ENCODE measurements around the gene BEND5. TPM values are rescaled to one million over a fixed set of nuclear protein-coding genes. Genes with fewer than 3 reads are reported as not detected.

BEND5 gene
- total and polyA plus RNA-seq, 2 of the 8 experiments (the other 6 are each of a cell fraction or from before 2014, with no cell fraction given) = 3.8 to 7.5 TPM

DNA sequence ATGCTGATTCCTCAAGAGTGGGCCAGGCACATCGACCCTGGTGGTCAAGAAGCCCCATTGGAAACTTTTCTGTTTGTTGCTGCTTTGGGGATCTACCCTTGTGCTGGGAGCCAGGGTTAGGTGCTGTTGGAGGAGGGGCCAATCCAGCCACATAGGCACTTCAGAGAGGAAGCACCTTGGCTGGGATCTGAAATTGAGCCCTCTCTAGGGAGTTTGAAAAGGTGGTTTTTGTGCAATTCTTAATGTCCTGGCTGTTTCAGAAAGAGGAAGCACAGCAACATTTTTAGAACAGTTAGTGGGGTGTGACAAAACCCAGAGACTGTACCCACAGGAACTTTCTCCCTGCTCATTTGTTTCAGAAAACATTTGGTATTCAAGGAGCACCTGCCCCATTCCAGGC is 17.2 kb upstream of the BEND5 start (continued):
- TF ChIP-seq, protein P1, sequence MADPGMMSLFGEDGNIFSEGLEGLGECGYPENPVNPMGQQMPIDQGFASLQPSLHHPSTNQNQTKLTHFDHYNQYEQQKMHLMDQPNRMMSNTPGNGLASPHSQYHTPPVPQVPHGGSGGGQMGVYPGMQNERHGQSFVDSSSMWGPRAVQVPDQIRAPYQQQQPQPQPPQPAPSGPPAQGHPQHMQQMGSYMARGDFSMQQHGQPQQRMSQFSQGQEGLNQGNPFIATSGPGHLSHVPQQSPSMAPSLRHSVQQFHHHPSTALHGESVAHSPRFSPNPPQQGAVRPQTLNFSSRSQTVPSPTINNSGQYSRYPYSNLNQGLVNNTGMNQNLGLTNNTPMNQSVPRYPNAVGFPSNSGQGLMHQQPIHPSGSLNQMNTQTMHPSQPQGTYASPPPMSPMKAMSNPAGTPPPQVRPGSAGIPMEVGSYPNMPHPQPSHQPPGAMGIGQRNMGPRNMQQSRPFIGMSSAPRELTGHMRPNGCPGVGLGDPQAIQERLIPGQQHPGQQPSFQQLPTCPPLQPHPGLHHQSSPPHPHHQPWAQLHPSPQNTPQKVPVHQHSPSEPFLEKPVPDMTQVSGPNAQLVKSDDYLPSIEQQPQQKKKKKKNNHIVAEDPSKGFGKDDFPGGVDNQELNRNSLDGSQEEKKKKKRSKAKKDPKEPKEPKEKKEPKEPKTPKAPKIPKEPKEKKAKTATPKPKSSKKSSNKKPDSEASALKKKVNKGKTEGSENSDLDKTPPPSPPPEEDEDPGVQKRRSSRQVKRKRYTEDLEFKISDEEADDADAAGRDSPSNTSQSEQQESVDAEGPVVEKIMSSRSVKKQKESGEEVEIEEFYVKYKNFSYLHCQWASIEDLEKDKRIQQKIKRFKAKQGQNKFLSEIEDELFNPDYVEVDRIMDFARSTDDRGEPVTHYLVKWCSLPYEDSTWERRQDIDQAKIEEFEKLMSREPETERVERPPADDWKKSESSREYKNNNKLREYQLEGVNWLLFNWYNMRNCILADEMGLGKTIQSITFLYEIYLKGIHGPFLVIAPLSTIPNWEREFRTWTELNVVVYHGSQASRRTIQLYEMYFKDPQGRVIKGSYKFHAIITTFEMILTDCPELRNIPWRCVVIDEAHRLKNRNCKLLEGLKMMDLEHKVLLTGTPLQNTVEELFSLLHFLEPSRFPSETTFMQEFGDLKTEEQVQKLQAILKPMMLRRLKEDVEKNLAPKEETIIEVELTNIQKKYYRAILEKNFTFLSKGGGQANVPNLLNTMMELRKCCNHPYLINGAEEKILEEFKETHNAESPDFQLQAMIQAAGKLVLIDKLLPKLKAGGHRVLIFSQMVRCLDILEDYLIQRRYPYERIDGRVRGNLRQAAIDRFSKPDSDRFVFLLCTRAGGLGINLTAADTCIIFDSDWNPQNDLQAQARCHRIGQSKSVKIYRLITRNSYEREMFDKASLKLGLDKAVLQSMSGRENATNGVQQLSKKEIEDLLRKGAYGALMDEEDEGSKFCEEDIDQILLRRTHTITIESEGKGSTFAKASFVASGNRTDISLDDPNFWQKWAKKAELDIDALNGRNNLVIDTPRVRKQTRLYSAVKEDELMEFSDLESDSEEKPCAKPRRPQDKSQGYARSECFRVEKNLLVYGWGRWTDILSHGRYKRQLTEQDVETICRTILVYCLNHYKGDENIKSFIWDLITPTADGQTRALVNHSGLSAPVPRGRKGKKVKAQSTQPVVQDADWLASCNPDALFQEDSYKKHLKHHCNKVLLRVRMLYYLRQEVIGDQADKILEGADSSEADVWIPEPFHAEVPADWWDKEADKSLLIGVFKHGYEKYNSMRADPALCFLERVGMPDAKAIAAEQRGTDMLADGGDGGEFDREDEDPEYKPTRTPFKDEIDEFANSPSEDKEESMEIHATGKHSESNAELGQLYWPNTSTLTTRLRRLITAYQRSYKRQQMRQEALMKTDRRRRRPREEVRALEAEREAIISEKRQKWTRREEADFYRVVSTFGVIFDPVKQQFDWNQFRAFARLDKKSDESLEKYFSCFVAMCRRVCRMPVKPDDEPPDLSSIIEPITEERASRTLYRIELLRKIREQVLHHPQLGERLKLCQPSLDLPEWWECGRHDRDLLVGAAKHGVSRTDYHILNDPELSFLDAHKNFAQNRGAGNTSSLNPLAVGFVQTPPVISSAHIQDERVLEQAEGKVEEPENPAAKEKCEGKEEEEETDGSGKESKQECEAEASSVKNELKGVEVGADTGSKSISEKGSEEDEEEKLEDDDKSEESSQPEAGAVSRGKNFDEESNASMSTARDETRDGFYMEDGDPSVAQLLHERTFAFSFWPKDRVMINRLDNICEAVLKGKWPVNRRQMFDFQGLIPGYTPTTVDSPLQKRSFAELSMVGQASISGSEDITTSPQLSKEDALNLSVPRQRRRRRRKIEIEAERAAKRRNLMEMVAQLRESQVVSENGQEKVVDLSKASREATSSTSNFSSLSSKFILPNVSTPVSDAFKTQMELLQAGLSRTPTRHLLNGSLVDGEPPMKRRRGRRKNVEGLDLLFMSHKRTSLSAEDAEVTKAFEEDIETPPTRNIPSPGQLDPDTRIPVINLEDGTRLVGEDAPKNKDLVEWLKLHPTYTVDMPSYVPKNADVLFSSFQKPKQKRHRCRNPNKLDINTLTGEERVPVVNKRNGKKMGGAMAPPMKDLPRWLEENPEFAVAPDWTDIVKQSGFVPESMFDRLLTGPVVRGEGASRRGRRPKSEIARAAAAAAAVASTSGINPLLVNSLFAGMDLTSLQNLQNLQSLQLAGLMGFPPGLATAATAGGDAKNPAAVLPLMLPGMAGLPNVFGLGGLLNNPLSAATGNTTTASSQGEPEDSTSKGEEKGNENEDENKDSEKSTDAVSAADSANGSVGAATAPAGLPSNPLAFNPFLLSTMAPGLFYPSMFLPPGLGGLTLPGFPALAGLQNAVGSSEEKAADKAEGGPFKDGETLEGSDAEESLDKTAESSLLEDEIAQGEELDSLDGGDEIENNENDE (IDR thresholded peaks at IDR 0.05; ENCODE audit: insufficient replicate concordance, low read length) = no peak
- TF ChIP-seq, protein P2, sequence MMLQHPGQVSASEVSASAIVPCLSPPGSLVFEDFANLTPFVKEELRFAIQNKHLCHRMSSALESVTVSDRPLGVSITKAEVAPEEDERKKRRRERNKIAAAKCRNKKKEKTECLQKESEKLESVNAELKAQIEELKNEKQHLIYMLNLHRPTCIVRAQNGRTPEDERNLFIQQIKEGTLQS (IDR thresholded peaks at IDR 0.05; ENCODE audit: insufficient read depth, low read depth, low read length) = no peak
- TF ChIP-seq, protein P3, sequence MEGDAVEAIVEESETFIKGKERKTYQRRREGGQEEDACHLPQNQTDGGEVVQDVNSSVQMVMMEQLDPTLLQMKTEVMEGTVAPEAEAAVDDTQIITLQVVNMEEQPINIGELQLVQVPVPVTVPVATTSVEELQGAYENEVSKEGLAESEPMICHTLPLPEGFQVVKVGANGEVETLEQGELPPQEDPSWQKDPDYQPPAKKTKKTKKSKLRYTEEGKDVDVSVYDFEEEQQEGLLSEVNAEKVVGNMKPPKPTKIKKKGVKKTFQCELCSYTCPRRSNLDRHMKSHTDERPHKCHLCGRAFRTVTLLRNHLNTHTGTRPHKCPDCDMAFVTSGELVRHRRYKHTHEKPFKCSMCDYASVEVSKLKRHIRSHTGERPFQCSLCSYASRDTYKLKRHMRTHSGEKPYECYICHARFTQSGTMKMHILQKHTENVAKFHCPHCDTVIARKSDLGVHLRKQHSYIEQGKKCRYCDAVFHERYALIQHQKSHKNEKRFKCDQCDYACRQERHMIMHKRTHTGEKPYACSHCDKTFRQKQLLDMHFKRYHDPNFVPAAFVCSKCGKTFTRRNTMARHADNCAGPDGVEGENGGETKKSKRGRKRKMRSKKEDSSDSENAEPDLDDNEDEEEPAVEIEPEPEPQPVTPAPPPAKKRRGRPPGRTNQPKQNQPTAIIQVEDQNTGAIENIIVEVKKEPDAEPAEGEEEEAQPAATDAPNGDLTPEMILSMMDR (IDR thresholded peaks at IDR 0.05; ENCODE audit: control extremely low read depth in 1 of 3, insufficient read depth in 1 of 3, low read depth in 1 of 3, low read length in 3 of 3) = no peak
- no peak for TF ChIP-seq TEAD4 (IDR thresholded peaks at IDR 0.05; ENCODE audit: low read depth, low read length)
- no peak for TF ChIP-seq SP1 (IDR thresholded peaks at IDR 0.05; ENCODE audit: low read depth, low read length)
- TF ChIP-seq BCL11A (IDR thresholded peaks at IDR 0.05; ENCODE audit: low read depth in 2 of 2, low read length in 2 of 2) = no peak
- no peak for TF ChIP-seq YY1 (IDR thresholded peaks at IDR 0.05; ENCODE audit: low read depth, low read length)
- no peak for TF ChIP-seq HDAC2 (IDR thresholded peaks at IDR 0.05; ENCODE audit: borderline replicate concordance in 1 of 2, low read depth in 2 of 2, low read length in 2 of 2)

Measured in H1 (cell line).